Suprapubic skin (tissue), 4 donors: Measurements from ENCODE around the gene ZBTB3. TPM values are rescaled to one million over a fixed set of nuclear protein-coding genes. Genes with fewer than 3 reads are reported as not detected.
A peak's percentile ranks its signal among the peaks of the same experiment; 100 is the strongest.
"Not testable (repeated sequence)": the region's sequence is repeated elsewhere in the genome, so short reads cannot be mapped to it uniquely, and the experiment has no call there.

Experiments
- DNase-seq, 2 donors: peaks; one replicate each; pipeline ENCODE4 v3.0.0-alpha.2; 2019; ENCODE audit warnings: low spot score in 2 of 2
- H3K27ac ChIP-seq: fragments of 200-600 bp; sonication (generic); one replicate; pipeline ENCODE4 v1.5.1; 2019
- H3K27me3 ChIP-seq: fragments of 200-600 bp; sonication (generic); one replicate; pipeline ENCODE4 v1.5.1; 2019
- H3K36me3 ChIP-seq: fragments of 200-600 bp; sonication (generic); one replicate; pipeline ENCODE4 v1.5.1; 2019
- H3K4me1 ChIP-seq: fragments of 200-600 bp; sonication (generic); one replicate; pipeline ENCODE4 v1.5.1; 2019
- H3K4me3 ChIP-seq: fragments of 200-600 bp; sonication (generic); one replicate; pipeline ENCODE4 v1.5.1; 2019; ENCODE audit warnings: mild to moderate bottlenecking
- H3K9me3 ChIP-seq: fragments of 200-600 bp; sonication (generic); one replicate; pipeline ENCODE4 v1.5.1; 2019
- CTCF ChIP-seq, 2 donors: fragments of 200-600 bp in 1 of 2; fragments of 450-650 bp in 1 of 2; sonication (generic) in 1 of 2; IDR thresholded peaks; one replicate each; pipeline ENCODE4 v1.5.1; 2016 to 2019; ENCODE audit warnings: antibody characterized with exemption in 2 of 2, mild to moderate bottlenecking in 1 of 2, moderate library complexity in 1 of 2
- EP300 ChIP-seq: sonication (generic); formaldehyde crosslinking; IDR thresholded peaks from one replicate; pipeline ENCODE4 v1.6.1; 2017; ENCODE audit warnings: antibody characterized with exemption
- POLR2A ChIP-seq, 2 donors: fragments of 450-650 bp; IDR thresholded peaks; one replicate each; pipeline ENCODE4 v1.6.1; 2017; ENCODE audit warnings: antibody characterized with exemption in 2 of 2, mild to moderate bottlenecking in 2 of 2, moderate library complexity in 2 of 2
- POLR2AphosphoS5 ChIP-seq, 3 donors: sonication (generic); formaldehyde crosslinking; IDR thresholded peaks; one replicate each; pipeline ENCODE4 v1.6.1; 2017; ENCODE audit warnings: antibody characterized with exemption in 3 of 3
- WGBS: methylation state at CpG from one replicate; pipeline ENCODE4 v1.1.5; 2018; 5-methylcytosine and 5-hydroxymethylcytosine counted together
- total RNA-seq, 4 donors: library from RNA; depleted of rRNA; stranded (reverse); fragments of >200 nt; gene quantifications; one replicate each; pipeline ENCODE4 v1.1.0, GENCODE V29; 2016

Gene ZBTB3
- total RNA-seq, 4 donors from 2014 or later, result 10.9 to 32.2 (median 14.3) TPM

- Histone ChIP-seq H3K4me3 (peak overlapping the region; percentile 67), H3K27me3 (no peaks in the 10 kb centered on the region), H3K9me3 (no peaks in the 10 kb centered on the region), H3K36me3 (peaks cover 28% of the 10 kb centered on the region), H3K27ac (peak overlapping the region; percentile 92), H3K4me1 (peaks cover 44% of the 10 kb centered on the region)
- TF ChIP-seq CTCF (IDR thresholded peaks at IDR 0.05) (no peak), POLR2AphosphoS5 (IDR thresholded peaks at IDR 0.05) (no peak), EP300 (no peak), POLR2A (IDR thresholded peaks at IDR 0.05) (no peak)
- WGBS, result 71% methylated on average over 5 of the region's 5 CpGs
- no peak for DNase-seq
Observed at GRCh38 chr11:62708392-62708791, 45.6 kb downstream of the ZBTB3 start.

- no peak for DNase-seq
- no peak for TF ChIP-seq EP300
- no peak for TF ChIP-seq POLR2AphosphoS5 (IDR thresholded peaks at IDR 0.05)
- no peak for TF ChIP-seq POLR2A (IDR thresholded peaks at IDR 0.05)
- TF ChIP-seq CTCF (IDR thresholded peaks at IDR 0.05), result no peak
- Histone ChIP-seq H3K27ac (peak within 1 kb of the TSS; percentile 92), H3K27me3 (no peaks in the 10 kb centered on the region), H3K36me3 (peaks cover 19% of the 10 kb centered on the region), H3K9me3 (no peaks in the 10 kb centered on the region), H3K4me3 (peak within 1 kb of the TSS; percentile 67), H3K4me1 (peaks cover 44% of the 10 kb centered on the region)
- 91% methylated on average over 7 of the region's 10 CpGs for WGBS
Observed at GRCh38 chr11:62707277-62707861, 46.6 kb downstream of the ZBTB3 start, which contains the start of the genes BSCL2 and GNG3. Gene BSCL2 (minus strand): TSS chr11:62707424. CDS start chr11:62707195, 229 bp downstream. Gene GNG3 (plus strand): TSS chr11:62707676. CDS start chr11:62708296, 620 bp downstream.

- Histone ChIP-seq H3K27me3 (no peaks in the 10 kb centered on the region), H3K4me3 (peak overlapping the region; percentile 63), H3K27ac (peak overlapping the region; percentile 71), H3K4me1 (peaks cover 44% of the 10 kb centered on the region), H3K36me3 (peaks cover 14% of the 10 kb centered on the region), H3K9me3 (no peaks in the 10 kb centered on the region)
- TF ChIP-seq CTCF (IDR thresholded peaks at IDR 0.05), result no peak
- no peak for TF ChIP-seq POLR2AphosphoS5 (IDR thresholded peaks at IDR 0.05)
- no peak for TF ChIP-seq POLR2A (IDR thresholded peaks at IDR 0.05)
- TF ChIP-seq EP300, result no peak
- 80% methylated on average over 8 of the region's 8 CpGs for WGBS
- no peak for DNase-seq
Observed at GRCh38 chr11:62706850-62707247, 47.1 kb downstream of the ZBTB3 start.

GRCh38 chr11:62705880-62706849 lies 47.8 kb downstream of the ZBTB3 start:
- H3K4me1 ChIP-seq, result peaks cover 44% of the 10 kb centered on the region
- DNase-seq, result peak; percentile 97
- H3K27me3 ChIP-seq, result no peaks in the 10 kb centered on the region
- H3K9me3 ChIP-seq, result no peaks in the 10 kb centered on the region
- H3K27ac ChIP-seq, result peak overlapping the region; percentile 71
- peak overlapping the region; percentile 63 for H3K4me3 ChIP-seq
- 17% methylated on average over 16 of the region's 73 CpGs for WGBS
- TF ChIP-seq POLR2A (IDR thresholded peaks at IDR 0.05) (peak in 1 of 2 donors; percentile 12), POLR2AphosphoS5 (IDR thresholded peaks at IDR 0.05) (peak; percentile 22 to 82 (median 39)), EP300 (no peak)
- peaks cover 14% of the 10 kb centered on the region for H3K36me3 ChIP-seq

GRCh38 chr11:62705413-62705812 lies 48.5 kb downstream of the ZBTB3 start:
- Histone ChIP-seq H3K4me3 (peak overlapping the region; percentile 63), H3K9me3 (no peaks in the 10 kb centered on the region), H3K27ac (peak overlapping the region; percentile 71), H3K4me1 (peaks cover 42% of the 10 kb centered on the region), H3K36me3 (peaks cover 10% of the 10 kb centered on the region), H3K27me3 (no peaks in the 10 kb centered on the region)
- WGBS, result 34% methylated on average over 7 of the region's 7 CpGs
- no peak for DNase-seq
- TF ChIP-seq EP300 (no peak), CTCF (IDR thresholded peaks at IDR 0.05) (no peak), POLR2A (IDR thresholded peaks at IDR 0.05) (no peak), POLR2AphosphoS5 (IDR thresholded peaks at IDR 0.05) (no peak)

GRCh38 chr11:62703921-62704320 lies 50.0 kb downstream of the ZBTB3 start:
- not testable (repeated sequence) for H3K9me3 ChIP-seq, H3K27me3 ChIP-seq, H3K4me3 ChIP-seq, H3K27ac ChIP-seq, H3K36me3 ChIP-seq, DNase-seq
- H3K4me1 ChIP-seq, result peaks cover 32% of the 10 kb centered on the region
- 93% methylated on average over 4 of the region's 4 CpGs for WGBS
